GM23338 (cell line): ENCODE data around the gene GPT2.

ENCODE experiments used
- CREB1 ChIP-seq: fragments of 250-450 bp; sonication (Bioruptor Pico); IDR thresholded peaks from 2 replicates; pipeline ENCODE4 v1.5.0; 2020; ENCODE audit warnings: low read depth, mild to moderate bottlenecking, moderate library complexity
- CTCF ChIP-seq, 2 experiments: fragments of 200-600 bp in 1 of 2; sonication (generic) in 1 of 2; conservative IDR thresholded peaks; 2 replicates each; pipeline versions ENCODE4 v1.5.1 to v1.6.1; 2016 to 2017; ENCODE audit warnings: antibody characterized with exemption in 2 of 2, low read depth in 2 of 2, mild to moderate bottlenecking in 2 of 2, moderate library complexity in 1 of 2
- EZH2 ChIP-seq: fragments of 200-600 bp; sonication (generic); IDR thresholded peaks from one replicate; pipeline ENCODE4 v1.8.0; 2017; ENCODE audit warnings: antibody characterized with exemption, mild to moderate bottlenecking, low read depth; ENCODE audit not compliant: unreplicated experiment
- EZH2phosphoT487 ChIP-seq: fragments of 200-600 bp; sonication (generic); IDR thresholded peaks from one replicate; pipeline ENCODE4 v1.8.1; 2018; ENCODE audit warnings: antibody characterized with exemption; ENCODE audit not compliant: unreplicated experiment
- JUNB ChIP-seq: IDR thresholded peaks from one replicate; pipeline ENCODE4 v1.6.1; 2016; ENCODE audit warnings: antibody characterized with exemption; ENCODE audit not compliant: unreplicated experiment
- NANOG ChIP-seq: IDR thresholded peaks from 2 replicates; pipeline ENCODE4 v1.6.1; 2016; ENCODE audit warnings: antibody characterized with exemption, borderline replicate concordance
- POLR2AphosphoS5 ChIP-seq: IDR thresholded peaks from 2 replicates; pipeline ENCODE4 v1.6.1; 2016; ENCODE audit warnings: antibody characterized with exemption, low read depth
- STAT1 ChIP-seq: IDR thresholded peaks from one replicate; pipeline ENCODE4 v1.6.1; 2016; ENCODE audit warnings: antibody characterized with exemption; ENCODE audit not compliant: unreplicated experiment
- ZNF114 ChIP-seq: fragments of 250-450 bp; sonication (Bioruptor Pico); IDR thresholded peaks from 2 replicates; pipeline ENCODE4 v1.5.0; 2020; ENCODE audit warnings: mild to moderate bottlenecking, moderate library complexity
- TF ChIP-seq, protein P1 (sequence below): IDR thresholded peaks from one replicate; pipeline ENCODE4 v1.6.1; 2018; ENCODE audit warnings: antibody characterized with exemption; ENCODE audit not compliant: unreplicated experiment
- TF ChIP-seq, protein P2 (sequence below): IDR thresholded peaks from 2 replicates; pipeline ENCODE4 v1.6.1; 2016; ENCODE audit warnings: antibody characterized with exemption

GRCh38 chr16:46873201-46873600, 11.0 kb upstream of the GPT2 start:
- TF ChIP-seq CTCF (conservative IDR thresholded peaks at IDR 0.05; ENCODE audit: low read depth in 2 of 2) (no peak), EZH2 (no peak), STAT1 (no peak), POLR2AphosphoS5 (no peak), JUNB (no peak), EZH2phosphoT487 (no peak), ZNF114 (CRISPR knock-in tag) (no peak), CREB1 (CRISPR knock-in tag) (no peak), NANOG (no peak)
- TF ChIP-seq, protein P1, sequence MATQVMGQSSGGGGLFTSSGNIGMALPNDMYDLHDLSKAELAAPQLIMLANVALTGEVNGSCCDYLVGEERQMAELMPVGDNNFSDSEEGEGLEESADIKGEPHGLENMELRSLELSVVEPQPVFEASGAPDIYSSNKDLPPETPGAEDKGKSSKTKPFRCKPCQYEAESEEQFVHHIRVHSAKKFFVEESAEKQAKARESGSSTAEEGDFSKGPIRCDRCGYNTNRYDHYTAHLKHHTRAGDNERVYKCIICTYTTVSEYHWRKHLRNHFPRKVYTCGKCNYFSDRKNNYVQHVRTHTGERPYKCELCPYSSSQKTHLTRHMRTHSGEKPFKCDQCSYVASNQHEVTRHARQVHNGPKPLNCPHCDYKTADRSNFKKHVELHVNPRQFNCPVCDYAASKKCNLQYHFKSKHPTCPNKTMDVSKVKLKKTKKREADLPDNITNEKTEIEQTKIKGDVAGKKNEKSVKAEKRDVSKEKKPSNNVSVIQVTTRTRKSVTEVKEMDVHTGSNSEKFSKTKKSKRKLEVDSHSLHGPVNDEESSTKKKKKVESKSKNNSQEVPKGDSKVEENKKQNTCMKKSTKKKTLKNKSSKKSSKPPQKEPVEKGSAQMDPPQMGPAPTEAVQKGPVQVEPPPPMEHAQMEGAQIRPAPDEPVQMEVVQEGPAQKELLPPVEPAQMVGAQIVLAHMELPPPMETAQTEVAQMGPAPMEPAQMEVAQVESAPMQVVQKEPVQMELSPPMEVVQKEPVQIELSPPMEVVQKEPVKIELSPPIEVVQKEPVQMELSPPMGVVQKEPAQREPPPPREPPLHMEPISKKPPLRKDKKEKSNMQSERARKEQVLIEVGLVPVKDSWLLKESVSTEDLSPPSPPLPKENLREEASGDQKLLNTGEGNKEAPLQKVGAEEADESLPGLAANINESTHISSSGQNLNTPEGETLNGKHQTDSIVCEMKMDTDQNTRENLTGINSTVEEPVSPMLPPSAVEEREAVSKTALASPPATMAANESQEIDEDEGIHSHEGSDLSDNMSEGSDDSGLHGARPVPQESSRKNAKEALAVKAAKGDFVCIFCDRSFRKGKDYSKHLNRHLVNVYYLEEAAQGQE: no peak
- TF ChIP-seq, protein P2, sequence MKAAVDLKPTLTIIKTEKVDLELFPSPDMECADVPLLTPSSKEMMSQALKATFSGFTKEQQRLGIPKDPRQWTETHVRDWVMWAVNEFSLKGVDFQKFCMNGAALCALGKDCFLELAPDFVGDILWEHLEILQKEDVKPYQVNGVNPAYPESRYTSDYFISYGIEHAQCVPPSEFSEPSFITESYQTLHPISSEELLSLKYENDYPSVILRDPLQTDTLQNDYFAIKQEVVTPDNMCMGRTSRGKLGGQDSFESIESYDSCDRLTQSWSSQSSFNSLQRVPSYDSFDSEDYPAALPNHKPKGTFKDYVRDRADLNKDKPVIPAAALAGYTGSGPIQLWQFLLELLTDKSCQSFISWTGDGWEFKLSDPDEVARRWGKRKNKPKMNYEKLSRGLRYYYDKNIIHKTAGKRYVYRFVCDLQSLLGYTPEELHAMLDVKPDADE: no peak
